ENCODE measurements around the gene TUBB8B.
"Not testable (repeated sequence)": the region's sequence is repeated elsewhere in the genome, so short reads cannot be mapped to it uniquely, and the experiment has no call there.

Gene TUBB8B

DNA sequence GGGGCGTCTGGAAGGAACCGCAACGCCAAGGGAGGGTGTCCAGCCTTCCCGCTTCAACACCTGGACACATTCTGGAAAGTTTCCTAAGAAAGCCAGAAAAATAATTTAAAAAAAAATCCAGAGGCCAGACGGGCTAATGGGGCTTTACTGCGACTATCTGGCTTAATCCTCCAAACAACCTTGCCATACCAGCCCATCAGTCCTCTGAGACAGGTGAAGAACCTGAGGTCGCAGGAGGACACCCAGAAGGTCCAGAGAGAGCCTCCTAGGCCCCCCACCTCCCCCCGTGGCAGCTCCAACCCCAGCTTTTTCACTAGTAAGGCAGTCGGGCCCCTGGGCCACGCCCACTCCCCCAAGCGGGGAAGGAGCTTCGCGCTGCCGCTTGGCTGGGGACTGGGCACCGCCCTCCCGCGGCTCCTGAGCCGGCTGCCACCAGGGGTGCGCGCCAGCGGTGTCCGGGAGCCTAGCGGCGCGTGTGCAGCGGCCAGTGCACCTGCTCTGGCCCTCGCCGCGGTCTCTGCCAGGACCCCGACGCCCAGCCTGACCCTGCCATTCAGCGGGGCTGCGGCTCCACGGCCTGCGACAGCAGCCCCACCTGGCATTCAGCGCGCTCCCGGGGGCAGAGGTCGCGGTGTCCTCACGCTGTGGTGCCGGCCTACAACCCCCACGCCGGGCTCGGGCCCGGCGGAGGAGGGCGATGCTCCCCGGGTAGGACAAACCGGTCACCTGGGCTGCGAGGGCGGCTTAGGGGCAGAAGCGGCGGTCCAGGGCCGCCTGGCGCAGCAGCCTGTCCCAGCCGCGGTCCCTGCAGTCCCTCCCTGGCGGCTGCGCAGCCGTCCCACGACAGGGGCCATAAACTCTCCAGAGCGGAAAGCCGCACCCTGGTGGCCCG, 37.8 kb downstream of the TUBB8B start:
- not testable (repeated sequence) for DNase-seq

- DNase-seq, result not testable (repeated sequence)
Measured at GRCh38 chr18:10624-11184, 38.7 kb downstream of the TUBB8B start.

- DNase-seq, result not testable (repeated sequence)
Measured at GRCh38 chr18:9937-10336, 39.5 kb downstream of the TUBB8B start.
